Thoracic aorta (tissue), 2 donors: ENCODE measurements around the gene BHLHE41. TPM values are rescaled to one million over a fixed set of nuclear protein-coding genes. Genes with fewer than 3 reads are reported as not detected.

Experiments
- ATAC-seq: fragments of 150-250 bp; one replicate; pipeline ENCODE4 v1.8.0; 2017; ENCODE audit warnings: low read depth; ENCODE audit not compliant: insufficient number of reproducible peaks, low FRiP score
- DNase-seq: peaks from one replicate; pipeline ENCODE4 v3.0.0-alpha.2; 2020; ENCODE audit warnings: low spot score
- H3K27ac ChIP-seq, 2 donors: fragments of 200-600 bp; sonication (generic); 1 replicate in 1 of 2; 2 replicates in 1 of 2; pipeline ENCODE4 v1.5.1; 2016; ENCODE audit warnings: mild to moderate bottlenecking in 2 of 2, moderate library complexity in 2 of 2
- H3K27me3 ChIP-seq: fragments of 200-600 bp; sonication (generic); replicated peaks from 2 replicates; pipeline ENCODE4 v1.6.0; 2016; ENCODE audit warnings: mild to moderate bottlenecking; ENCODE audit not compliant: insufficient read depth
- H3K36me3 ChIP-seq: fragments of 200-600 bp; sonication (generic); one replicate; pipeline ENCODE4 v1.5.1; 2016
- H3K4me1 ChIP-seq, 2 donors: fragments of 200-600 bp; sonication (generic); 1 replicate in 1 of 2; 2 replicates in 1 of 2; pipeline versions ENCODE4 v1.5.1 to v1.6.0; 2016; ENCODE audit warnings: low read depth in 2 of 2, mild to moderate bottlenecking in 1 of 2; ENCODE audit not compliant: control insufficient read depth in 1 of 2
- H3K4me3 ChIP-seq: fragments of 200-600 bp; sonication (generic); 2 replicates; pipeline ENCODE4 v1.5.1; 2016; ENCODE audit warnings: mild to moderate bottlenecking
- H3K9me3 ChIP-seq: fragments of 200-600 bp; sonication (generic); 2 replicates; pipeline ENCODE4 v1.5.1; 2016
- total RNA-seq, 2 donors: library from RNA; depleted of rRNA; stranded (reverse); fragments of >200 nt; gene quantifications; one replicate each; pipeline versions ENCODE4 v1.1.0 to v1.2.3, GENCODE V29; 2016
- TF ChIP-seq, protein P1 (sequence below): fragments of 200-600 bp; sonication (generic); IDR thresholded peaks from one replicate; pipeline ENCODE4 v1.5.1; 2019; ENCODE audit warnings: antibody characterized with exemption

The BHLHE41 gene
- total RNA-seq, 2 donors from 2014 or later: 7.5 to 29.8 TPM

DNA sequence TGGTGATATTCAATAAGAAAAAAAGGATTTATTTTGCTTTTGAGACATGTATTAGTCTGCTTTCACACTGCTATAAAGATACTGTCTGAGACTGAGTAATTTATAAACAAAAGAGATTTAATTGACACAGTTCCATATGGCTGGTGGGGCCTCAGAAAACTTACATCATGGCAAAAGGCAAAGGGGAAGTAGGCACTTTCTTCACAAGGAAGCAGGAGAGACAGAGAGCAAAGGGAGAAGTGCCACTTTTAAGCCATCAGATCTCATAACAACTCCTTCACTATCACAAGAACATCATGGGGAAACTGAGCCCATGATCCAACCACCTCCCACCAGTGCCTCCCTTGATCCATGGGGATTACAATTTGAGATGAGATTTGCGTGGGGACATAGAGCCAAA is 43.9 kb downstream of the BHLHE41 start:
- TF ChIP-seq, protein P1, sequence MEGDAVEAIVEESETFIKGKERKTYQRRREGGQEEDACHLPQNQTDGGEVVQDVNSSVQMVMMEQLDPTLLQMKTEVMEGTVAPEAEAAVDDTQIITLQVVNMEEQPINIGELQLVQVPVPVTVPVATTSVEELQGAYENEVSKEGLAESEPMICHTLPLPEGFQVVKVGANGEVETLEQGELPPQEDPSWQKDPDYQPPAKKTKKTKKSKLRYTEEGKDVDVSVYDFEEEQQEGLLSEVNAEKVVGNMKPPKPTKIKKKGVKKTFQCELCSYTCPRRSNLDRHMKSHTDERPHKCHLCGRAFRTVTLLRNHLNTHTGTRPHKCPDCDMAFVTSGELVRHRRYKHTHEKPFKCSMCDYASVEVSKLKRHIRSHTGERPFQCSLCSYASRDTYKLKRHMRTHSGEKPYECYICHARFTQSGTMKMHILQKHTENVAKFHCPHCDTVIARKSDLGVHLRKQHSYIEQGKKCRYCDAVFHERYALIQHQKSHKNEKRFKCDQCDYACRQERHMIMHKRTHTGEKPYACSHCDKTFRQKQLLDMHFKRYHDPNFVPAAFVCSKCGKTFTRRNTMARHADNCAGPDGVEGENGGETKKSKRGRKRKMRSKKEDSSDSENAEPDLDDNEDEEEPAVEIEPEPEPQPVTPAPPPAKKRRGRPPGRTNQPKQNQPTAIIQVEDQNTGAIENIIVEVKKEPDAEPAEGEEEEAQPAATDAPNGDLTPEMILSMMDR: no peak
- Histone ChIP-seq H3K36me3 (no peaks in the 10 kb centered on the region), H3K27me3 (no peaks in the 10 kb centered on the region), H3K4me1 (no peaks in the 10 kb centered on the region), H3K27ac (no peak overlapping the region), H3K9me3 (no peaks in the 10 kb centered on the region), H3K4me3 (no peak overlapping the region)
- no peak for DNase-seq
- ATAC-seq: no peak

DNA sequence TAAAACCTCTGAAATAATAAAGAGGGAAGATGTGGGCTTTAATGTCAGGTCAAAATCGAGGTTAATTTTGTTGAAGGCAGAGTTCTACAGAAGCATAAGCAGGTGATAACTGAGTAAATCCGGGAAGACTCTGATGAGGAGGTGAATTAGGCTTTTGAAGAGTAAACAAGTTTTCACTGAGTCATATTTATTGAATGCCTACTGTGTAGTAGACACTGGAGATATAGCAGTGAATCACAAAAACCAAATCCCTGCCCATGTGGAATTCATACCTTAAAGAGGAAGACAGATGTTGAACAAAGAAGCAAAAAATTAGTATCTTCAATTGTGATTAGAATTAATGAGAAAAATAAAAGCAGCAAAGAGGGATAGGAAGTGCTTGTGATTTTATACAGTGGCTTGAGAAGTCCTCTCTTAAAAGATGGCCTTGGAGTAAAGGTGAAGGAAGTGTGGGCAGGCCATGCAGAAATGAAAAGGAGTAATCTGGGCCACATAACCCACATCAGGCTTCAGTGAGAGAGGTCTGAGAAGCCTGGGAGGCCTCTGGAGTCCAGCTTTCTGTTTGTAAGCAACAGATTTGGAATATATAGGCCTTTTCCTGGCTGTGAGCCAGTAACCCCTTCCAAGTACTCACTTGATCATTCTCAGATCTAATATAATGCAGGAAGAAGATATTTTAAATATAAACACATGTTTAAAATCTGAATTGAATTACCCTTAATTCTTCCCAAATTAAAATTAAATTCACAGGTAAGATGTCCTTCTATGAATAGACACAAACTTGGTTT is 46.7 kb downstream of the BHLHE41 start:
- no peak for DNase-seq
- no peak overlapping the region for H3K4me3 ChIP-seq
- no peaks in the 10 kb centered on the region for H3K27me3 ChIP-seq
- no peaks in the 10 kb centered on the region for H3K4me1 ChIP-seq
- ATAC-seq: no peak
- H3K27ac ChIP-seq: no peak overlapping the region
- H3K36me3 ChIP-seq: no peaks in the 10 kb centered on the region
- TF ChIP-seq, protein P1: no peak
- H3K9me3 ChIP-seq: no peaks in the 10 kb centered on the region

Other genes with a start within 250 kb of the BHLHE41 start
- gene RASSF8, start 166.4 kb downstream of the BHLHE41 start, total RNA-seq: 10 to 100 TPM; 47.9 to 86.6 TPM
- gene SSPN, start 70.5 kb upstream of the BHLHE41 start, total RNA-seq: 10 to 100 TPM; 36.7 to 50.9 TPM